Peyer's patch (tissue), 4 donors: Measurements from ENCODE around the gene SCARF1. TPM values are rescaled to one million over a fixed set of nuclear protein-coding genes. Genes with fewer than 3 reads are reported as not detected.
A peak's percentile ranks its signal among the peaks of the same experiment; 100 is the strongest.

Source experiments
- DNase-seq, 3 donors: peaks; one replicate each; pipeline ENCODE4 v3.0.0-alpha.2; 2017 to 2019
- H3K27ac ChIP-seq, 4 donors: fragments of 200-600 bp; sonication (generic); one replicate each; pipeline ENCODE4 v1.5.1; 2016 to 2019
- H3K27me3 ChIP-seq, 2 donors: fragments of 200-600 bp; sonication (generic); one replicate each; pipeline ENCODE4 v1.5.1; 2019
- H3K36me3 ChIP-seq, 3 donors: fragments of 200-600 bp; sonication (generic); one replicate each; pipeline ENCODE4 v1.5.1; 2016 to 2019
- H3K4me1 ChIP-seq, 4 donors: fragments of 200-600 bp; sonication (generic); one replicate each; pipeline ENCODE4 v1.5.1; 2016 to 2019
- H3K4me3 ChIP-seq, 4 donors: fragments of 200-600 bp; sonication (generic); 1 replicate in 3 of 4; 2 replicates in 1 of 4; pipeline ENCODE4 v1.5.1; 2016 to 2019; ENCODE audit warnings: mild to moderate bottlenecking in 1 of 4
- H3K9me3 ChIP-seq, 4 donors: fragments of 200-600 bp; sonication (generic); one replicate each; pipeline ENCODE4 v1.5.1; 2016 to 2019; ENCODE audit warnings: mild to moderate bottlenecking in 1 of 4
- CTCF ChIP-seq, 6 experiments: fragments of 450-650 bp in 4 of 6; fragments of 200-600 bp in 2 of 6; sonication (generic) in 1 of 6; IDR thresholded peaks; one replicate each; pipeline ENCODE4 v1.5.1; 2017 to 2019; ENCODE audit warnings: antibody characterized with exemption in 6 of 6, mild to moderate bottlenecking in 3 of 6, moderate library complexity in 1 of 6
- POLR2A ChIP-seq, 2 donors: fragments of 450-650 bp; IDR thresholded peaks; one replicate each; pipeline ENCODE4 v1.5.1; 2017; ENCODE audit warnings: antibody characterized with exemption in 2 of 2, mild to moderate bottlenecking in 2 of 2, moderate library complexity in 2 of 2
- total RNA-seq, 4 donors: library from RNA; depleted of rRNA; stranded (reverse); fragments of >200 nt; gene quantifications; one replicate each; pipeline ENCODE4 v1.1.0, GENCODE V29; 2016

SCARF1 gene
- total RNA-seq, 4 donors from 2014 or later = 9.8 to 32.2 (median 20.3) TPM

GRCh38 chr17:1649844-1650501 lies 4.4 kb upstream of the SCARF1 start, which contains the start of gene RILP:
TSS of gene RILP (minus strand) at chr17:1649866. CDS start at chr17:1649804, 62 bp downstream.
- peak within 1 kb of the TSS; percentile 86 to 100 (median 94) for H3K27ac ChIP-seq
- peaks cover 8 to 31% (median 18%) of the 10 kb centered on the region in 4 donors for H3K4me1 ChIP-seq
- no peaks in the 10 kb centered on the region for H3K9me3 ChIP-seq
- H3K36me3 ChIP-seq = peaks cover 0 to 47% (median 0%) of the 10 kb centered on the region in 3 donors
- H3K27me3 ChIP-seq = no peaks in the 10 kb centered on the region
- peak; percentile 50 to 92 (median 89) for DNase-seq
- H3K4me3 ChIP-seq = peak within 1 kb of the TSS; percentile 63 to 95 (median 78)
- TF ChIP-seq POLR2A (IDR thresholded peaks at IDR 0.05) (peak; percentile 27 to 70), CTCF (IDR thresholded peaks at IDR 0.05) (no peak)

- H3K4me1 ChIP-seq = peaks cover 8 to 39% (median 22%) of the 10 kb centered on the region in 4 donors
- H3K27ac ChIP-seq = peak overlapping the region; percentile 86 to 100 (median 94)
- no peaks in the 10 kb centered on the region for H3K27me3 ChIP-seq
- no peaks in the 10 kb centered on the region for H3K9me3 ChIP-seq
- peak overlapping the region; percentile 63 to 95 (median 78) for H3K4me3 ChIP-seq
- peaks cover 0 to 39% (median 0%) of the 10 kb centered on the region in 3 donors for H3K36me3 ChIP-seq
- TF ChIP-seq POLR2A (IDR thresholded peaks at IDR 0.05) (peak; percentile 83 to 88), CTCF (IDR thresholded peaks at IDR 0.05) (peak in 3 of 6 experiments; percentile 96 to 99 (median 98))
- DNase-seq = peak; percentile 95 to 98 (median 97)
These were observed 3.7 kb upstream of the SCARF1 start for GRCh38 chr17:1648963-1649843.

- peak in 1 of 3 donors; percentile 39 for DNase-seq
- H3K4me1 ChIP-seq = peaks cover 8 to 47% (median 28%) of the 10 kb centered on the region in 4 donors
These were observed 2.8 kb upstream of the SCARF1 start for GRCh38 chr17:1648173-1648962.

GRCh38 chr17:1647802-1648171 lies 2.3 kb upstream of the SCARF1 start:
- TF ChIP-seq CTCF (IDR thresholded peaks at IDR 0.05) (no peak), POLR2A (IDR thresholded peaks at IDR 0.05) (no peak)
- peaks cover 8 to 48% (median 29%) of the 10 kb centered on the region in 4 donors for H3K4me1 ChIP-seq

More at GRCh38 chr17:1648173-1648962, 2.8 kb upstream of the SCARF1 start:
- Histone ChIP-seq H3K36me3 (peaks cover 0 to 30% (median 0%) of the 10 kb centered on the region in 3 donors), H3K4me3 (peak overlapping the region; percentile 63 to 95 (median 78)), H3K9me3 (no peaks in the 10 kb centered on the region), H3K27me3 (no peaks in the 10 kb centered on the region), H3K27ac (peak overlapping the region; percentile 79 to 100 (median 94))
- TF ChIP-seq CTCF (IDR thresholded peaks at IDR 0.05) (peak in 3 of 6 experiments; percentile 89 to 97 (median 94)), POLR2A (IDR thresholded peaks at IDR 0.05) (no peak)

More at GRCh38 chr17:1647802-1648171, 2.3 kb upstream of the SCARF1 start:
- H3K4me3 ChIP-seq = peak overlapping the region in 2 of 4 donors; percentile 91 to 95
- H3K36me3 ChIP-seq = peaks cover 0 to 25% (median 0%) of the 10 kb centered on the region in 3 donors
- H3K9me3 ChIP-seq = no peaks in the 10 kb centered on the region
- H3K27ac ChIP-seq = peak overlapping the region in 3 of 4 donors; percentile 89 to 100 (median 100)
- DNase-seq = no peak
- H3K27me3 ChIP-seq = no peaks in the 10 kb centered on the region
